PC-3 (cell line): ENCODE data around the gene EXD3.

Source experiments
- EZH2phosphoT487 ChIP-seq: fragments of 300-600 bp; sonication (generic); IDR thresholded peaks from 2 replicates; pipeline ENCODE4 v1.6.1; 2018; ENCODE audit warnings: mild to moderate bottlenecking, antibody characterized with exemption, low read length, borderline replicate concordance
- TF ChIP-seq, protein P1 (sequence below): fragments of 300-600 bp; sonication (generic); conservative IDR thresholded peaks from 2 replicates; pipeline ENCODE4 v1.5.1; 2017; ENCODE audit warnings: antibody characterized with exemption, low read depth, mild to moderate bottlenecking, low read length

DNA sequence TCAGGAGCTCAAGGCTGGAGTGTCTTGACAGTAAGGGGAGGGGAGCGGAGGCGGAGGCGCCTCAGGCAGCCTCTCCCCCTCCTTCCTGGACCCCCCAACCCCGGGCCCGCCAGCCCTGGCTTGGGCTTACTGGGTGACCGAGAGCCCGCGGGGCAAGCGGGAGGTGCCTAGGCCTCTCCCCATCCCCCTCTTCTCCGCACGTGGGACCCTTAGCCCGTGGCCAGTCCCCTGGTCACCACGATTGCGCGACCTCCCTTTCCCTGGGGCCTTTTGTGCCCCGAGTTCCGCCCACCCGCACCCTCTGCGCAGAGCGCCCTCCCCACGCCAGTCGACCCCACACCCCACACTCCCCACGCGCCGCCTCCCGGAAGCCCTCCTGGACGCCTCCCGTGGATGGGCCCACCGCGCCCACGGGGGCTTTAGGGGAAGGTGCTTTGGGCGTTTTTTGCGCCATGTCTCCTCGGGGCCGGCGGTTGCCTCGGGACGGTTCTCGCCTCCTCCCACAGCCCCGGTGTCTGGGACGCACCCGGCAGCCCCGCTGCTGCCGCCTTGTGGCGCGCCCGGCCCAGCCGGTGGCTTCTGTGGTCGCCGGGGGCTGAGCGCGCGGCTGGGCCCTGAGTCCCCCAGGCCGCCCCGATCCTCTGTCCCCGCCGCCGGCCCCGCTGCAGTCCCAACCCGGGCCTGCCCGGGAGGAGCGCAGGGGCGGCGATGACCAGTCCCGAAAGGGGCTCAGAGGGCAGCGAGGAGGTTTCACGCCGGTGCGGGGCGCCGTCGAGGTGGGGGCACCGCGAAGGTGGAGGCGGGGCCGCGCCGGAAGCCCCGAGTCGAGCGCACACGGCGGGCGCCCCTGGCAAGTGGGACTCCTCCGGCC is 142.3 kb downstream of the EXD3 start:
- TF ChIP-seq, protein P1, sequence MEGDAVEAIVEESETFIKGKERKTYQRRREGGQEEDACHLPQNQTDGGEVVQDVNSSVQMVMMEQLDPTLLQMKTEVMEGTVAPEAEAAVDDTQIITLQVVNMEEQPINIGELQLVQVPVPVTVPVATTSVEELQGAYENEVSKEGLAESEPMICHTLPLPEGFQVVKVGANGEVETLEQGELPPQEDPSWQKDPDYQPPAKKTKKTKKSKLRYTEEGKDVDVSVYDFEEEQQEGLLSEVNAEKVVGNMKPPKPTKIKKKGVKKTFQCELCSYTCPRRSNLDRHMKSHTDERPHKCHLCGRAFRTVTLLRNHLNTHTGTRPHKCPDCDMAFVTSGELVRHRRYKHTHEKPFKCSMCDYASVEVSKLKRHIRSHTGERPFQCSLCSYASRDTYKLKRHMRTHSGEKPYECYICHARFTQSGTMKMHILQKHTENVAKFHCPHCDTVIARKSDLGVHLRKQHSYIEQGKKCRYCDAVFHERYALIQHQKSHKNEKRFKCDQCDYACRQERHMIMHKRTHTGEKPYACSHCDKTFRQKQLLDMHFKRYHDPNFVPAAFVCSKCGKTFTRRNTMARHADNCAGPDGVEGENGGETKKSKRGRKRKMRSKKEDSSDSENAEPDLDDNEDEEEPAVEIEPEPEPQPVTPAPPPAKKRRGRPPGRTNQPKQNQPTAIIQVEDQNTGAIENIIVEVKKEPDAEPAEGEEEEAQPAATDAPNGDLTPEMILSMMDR, result no peak
- TF ChIP-seq EZH2phosphoT487, result no peak
